ENCODE data around the gene SERINC2. TPM values are rescaled to one million over a fixed set of nuclear protein-coding genes. Genes with fewer than 3 reads are reported as not detected.
"Not testable (repeated sequence)": the region's sequence is repeated elsewhere in the genome, so short reads cannot be mapped to it uniquely, and the experiment has no call there.

Gene SERINC2
- total RNA-seq, 2 experiments from 2014 or later = 0.16 TPM; not detected in 1

DNA sequence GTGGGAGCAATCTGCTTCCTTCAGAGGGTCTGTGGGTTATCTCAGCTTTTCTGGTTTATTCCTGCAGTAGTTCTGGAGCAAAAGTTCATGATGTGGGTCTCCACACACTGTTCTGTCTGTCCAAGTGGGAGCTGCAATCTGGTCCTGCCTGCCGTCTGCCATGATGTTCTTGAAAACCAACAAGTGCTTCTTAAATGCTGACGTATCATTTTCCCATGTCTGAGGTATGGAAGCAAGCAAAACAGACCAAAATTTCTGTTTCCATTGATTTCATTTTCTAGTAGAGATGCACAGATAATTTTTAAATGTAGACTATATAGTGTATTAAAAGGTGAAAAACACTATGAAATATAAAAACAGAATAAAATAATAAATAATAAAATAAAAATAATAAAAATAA lies 65.2 kb downstream of the SERINC2 start:
- intact Hi-C loops (cut with micrococcal nuclease) = no loop called here
- ChIA-PET CTCF (no interaction called here), POLR2A (no interaction called here)
- Mint-ChIP-seq H3K27me3 (peaks cover 13% of the 10 kb centered on the region), H3K27ac (no peak overlapping the region), H3K36me3 (ENCODE audit: low read depth) (no peaks in the 10 kb centered on the region), H3K9me3 (peaks cover 2% of the 10 kb centered on the region), H3K4me1 (ENCODE audit: low read depth) (no peaks in the 10 kb centered on the region), H3K4me3 (no peak overlapping the region)
- TF ChIP-seq CTCF (IDR thresholded peaks at IDR 0.05) = no peak
- DNase-seq (no peak), ATAC-seq (no peak)

DNA sequence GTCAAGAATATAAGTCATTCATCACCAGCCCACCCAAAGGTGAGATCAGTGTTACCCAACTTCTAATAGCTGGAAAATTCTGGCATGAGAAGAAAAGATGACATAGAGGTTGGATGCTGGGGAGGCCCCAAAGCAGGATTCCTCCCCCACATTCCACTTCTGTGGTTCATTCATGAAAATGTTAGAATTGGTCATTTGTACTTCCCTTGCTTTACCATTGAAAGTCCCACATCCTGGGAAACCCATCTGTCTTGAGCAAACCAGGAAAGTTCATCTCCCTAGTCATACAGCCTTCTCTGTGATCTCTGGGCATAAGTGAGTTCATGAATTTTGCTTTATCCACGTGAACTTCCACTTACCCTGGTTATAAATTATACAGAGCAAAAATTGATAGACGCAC lies 66.8 kb downstream of the SERINC2 start:
- POLR2A ChIA-PET = no interaction called here
- Mint-ChIP-seq H3K27me3 (peaks cover 13% of the 10 kb centered on the region), H3K27ac (no peak overlapping the region), H3K36me3 (ENCODE audit: low read depth) (no peaks in the 10 kb centered on the region), H3K4me3 (no peak overlapping the region), H3K9me3 (peaks cover 2% of the 10 kb centered on the region), H3K4me1 (ENCODE audit: low read depth) (no peaks in the 10 kb centered on the region)
- ATAC-seq = no peak
- CTCF ChIA-PET = no interaction called here
- DNase-seq = no peak
- TF ChIP-seq CTCF (IDR thresholded peaks at IDR 0.05) = no peak
- intact Hi-C loops (cut with micrococcal nuclease) = no loop called here

GRCh38 chr1:31480426-31480825 lies 67.4 kb downstream of the SERINC2 start:
- POLR2A ChIA-PET; H3K9me3 Mint-ChIP-seq; H3K4me1 Mint-ChIP-seq (ENCODE audit: low read depth); ATAC-seq; H3K4me3 Mint-ChIP-seq; H3K36me3 Mint-ChIP-seq (ENCODE audit: low read depth); DNase-seq; H3K27ac Mint-ChIP-seq; CTCF ChIA-PET; intact Hi-C loops (cut with micrococcal nuclease): not testable (repeated sequence)
- peaks cover 11% of the 10 kb centered on the region for H3K27me3 Mint-ChIP-seq

DNA sequence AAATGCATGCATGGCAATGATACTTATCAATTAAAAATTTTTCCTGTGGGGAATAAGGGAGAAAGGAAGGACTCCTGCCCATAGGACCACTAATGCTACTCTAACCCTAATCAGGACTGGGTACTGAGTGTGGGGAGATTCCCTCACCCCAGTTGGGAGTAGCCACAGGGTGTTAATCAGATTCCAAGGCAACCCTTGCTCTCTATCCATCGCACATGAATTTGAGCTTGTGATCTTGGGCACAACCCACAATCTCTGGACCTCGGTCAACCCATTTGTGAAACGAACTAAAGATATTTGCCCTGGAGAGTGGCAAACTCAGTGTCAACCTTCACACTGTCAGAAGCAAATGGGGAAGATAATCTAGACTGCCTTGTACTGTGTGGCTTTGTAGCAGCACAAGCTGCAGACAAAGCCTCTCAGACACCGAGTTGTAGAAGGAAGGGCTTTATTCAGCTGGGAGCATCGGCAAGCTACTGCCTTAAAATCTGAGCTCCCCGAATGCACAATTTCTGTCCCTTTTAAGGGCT lies 69.5 kb downstream of the SERINC2 start:
- no peaks in the 10 kb centered on the region for H3K36me3 Mint-ChIP-seq (ENCODE audit: low read depth)
- H3K4me3 Mint-ChIP-seq = no peak overlapping the region
- H3K27me3 Mint-ChIP-seq = peaks cover 6% of the 10 kb centered on the region
- peaks cover 2% of the 10 kb centered on the region for H3K9me3 Mint-ChIP-seq
- DNase-seq (no peak), ATAC-seq (no peak)
- H3K27ac Mint-ChIP-seq = no peak overlapping the region
- TF ChIP-seq CTCF (IDR thresholded peaks at IDR 0.05) = no peak
- H3K4me1 Mint-ChIP-seq (ENCODE audit: low read depth) = peaks cover 5% of the 10 kb centered on the region
- ChIA-PET POLR2A (no interaction called here), CTCF (interaction anchor here (0.6 to 1.4 kb wide), 3 partner anchors 67 to 342 kb away, joined by 3 to 4 read pairs (median 3); no protein-coding TSS in a partner anchor)
- intact Hi-C loops (cut with micrococcal nuclease) = no loop called here

DNA sequence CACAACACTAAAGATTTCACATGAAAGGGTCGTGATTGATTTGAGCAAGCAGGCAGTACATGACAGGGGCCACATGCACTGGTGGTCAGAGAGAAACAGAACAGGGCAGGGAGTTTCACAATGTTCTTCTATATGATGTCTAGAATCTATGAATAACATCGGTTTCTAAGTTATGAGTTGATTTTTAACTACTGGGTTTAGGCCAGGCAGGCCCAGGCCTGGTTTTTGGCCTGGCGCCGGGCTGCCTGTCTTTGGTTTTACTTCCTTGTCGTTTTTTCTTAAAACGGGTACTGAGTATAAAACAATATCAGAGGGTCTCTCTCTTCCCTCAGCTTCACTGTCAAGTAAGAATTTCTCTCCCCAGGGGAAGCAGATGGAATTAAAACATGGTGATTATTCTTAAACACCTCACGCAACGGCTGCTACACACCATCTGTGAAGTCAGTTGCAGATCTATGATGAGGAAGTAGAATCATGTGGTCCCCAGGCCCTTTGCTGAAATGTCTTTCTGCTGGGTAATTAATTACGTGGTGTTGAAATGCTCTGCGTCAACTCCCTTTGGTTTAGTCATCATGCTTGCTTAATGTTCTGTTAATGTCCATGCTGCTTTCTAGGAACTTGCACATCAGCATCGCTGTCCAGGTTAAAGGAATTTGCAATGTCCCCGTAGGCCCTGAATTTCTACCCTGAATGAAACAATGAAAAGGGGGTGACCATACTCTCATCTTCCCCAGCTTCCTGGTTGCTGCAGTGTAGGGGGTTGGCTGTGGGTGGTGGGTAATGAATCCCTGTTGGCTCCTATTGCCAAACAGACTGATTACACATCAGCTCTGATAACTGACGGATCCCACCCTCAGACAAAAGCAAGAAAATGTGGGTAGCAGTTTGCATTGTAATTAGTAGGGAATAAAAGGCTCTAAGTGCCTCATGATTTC lies 70.3 kb downstream of the SERINC2 start:
- Mint-ChIP-seq H3K9me3 (peaks cover 5% of the 10 kb centered on the region), H3K4me1 (ENCODE audit: low read depth) (peaks cover 10% of the 10 kb centered on the region), H3K4me3 (no peak overlapping the region), H3K27me3 (no peaks in the 10 kb centered on the region), H3K27ac (no peak overlapping the region), H3K36me3 (ENCODE audit: low read depth) (no peaks in the 10 kb centered on the region)
- ATAC-seq = no peak
- ChIA-PET POLR2A (no interaction called here), CTCF (interaction anchor here (0.6 to 1.4 kb wide), 3 partner anchors 66 to 343 kb away, joined by 3 to 4 read pairs (median 3); no protein-coding TSS in a partner anchor)
- TF ChIP-seq CTCF (IDR thresholded peaks at IDR 0.05) = no peak
- no peak for DNase-seq
- intact Hi-C loops (cut with micrococcal nuclease) = no loop called here

Other genes with a start within 250 kb of the SERINC2 start
- not detected for gene NKAIN1, start 173.3 kb upstream of the SERINC2 start, total RNA-seq
- 100 to 1,000 TPM in 1 of 2 experiments, 10 to 100 TPM in 1; 98.6 to 102 TPM for gene SNRNP40, start 116.4 kb upstream of the SERINC2 start, total RNA-seq
- gene ZCCHC17, start 116.2 kb upstream of the SERINC2 start, total RNA-seq = 10 to 100 TPM; 27.2 to 28.7 TPM
- under 1 TPM in 1 of 2 experiments, not detected in 1; 0.65 TPM for gene FABP3, start 40.1 kb upstream of the SERINC2 start, total RNA-seq
- not detected for gene TINAGL1, start 163.3 kb downstream of the SERINC2 start, total RNA-seq
- gene HCRTR1, start 204.5 kb downstream of the SERINC2 start, total RNA-seq = not detected
- gene PEF1, start 231.7 kb downstream of the SERINC2 start, total RNA-seq = 10 to 100 TPM; 58.1 to 61.9 TPM

All from activated CD8-positive, alpha-beta T cell treated with anti-CD3 and anti-CD28 coated beads for 36 hours (primary cell).